K562 (cell line): ENCODE measurements around the gene CRIM1. TPM values are rescaled to one million over a fixed set of nuclear protein-coding genes. Genes with fewer than 3 reads are reported as not detected.

Source experiments
- E2F1 ChIP-seq: sonication (generic); formaldehyde crosslinking; IDR thresholded peaks from 2 replicates; pipeline ENCODE4 v1.8.1; 2023; ENCODE audit warnings: mild to moderate bottlenecking, missing genetic modification reagents, moderate library complexity
- NEUROD1 ChIP-seq: fragments of 150-350 bp; IDR thresholded peaks from 2 replicates; pipeline ENCODE4 v1.6.1; 2014; ENCODE audit warnings: borderline replicate concordance, low read length, low read depth; ENCODE audit not compliant: partially characterized antibody
- RUNX1 ChIP-seq: sonication (generic); IDR thresholded peaks from 2 replicates; pipeline ENCODE4 v1.6.1; 2016; ENCODE audit warnings: antibody characterized with exemption, low read depth
- SPI1 ChIP-seq: IDR thresholded peaks from 2 replicates; pipeline ENCODE4 v1.6.1; 2011; ENCODE audit warnings: low read depth, low read length, control low read depth, borderline replicate concordance
- TSC22D4 ChIP-seq: fragments of 450-650 bp; IDR thresholded peaks from 2 replicates; pipeline ENCODE4 v1.6.1; 2016; ENCODE audit warnings: missing genetic modification characterization, missing biosample characterization, control low read depth
- ZBTB34 ChIP-seq: fragments of 250-450 bp; sonication (Bioruptor Pico); IDR thresholded peaks from 2 replicates; pipeline ENCODE4 v1.8.0; 2021; ENCODE audit warnings: mild to moderate bottlenecking, moderate library complexity
- ZNF318 ChIP-seq, 2 experiments: fragments of 450-650 bp; IDR thresholded peaks; 2 replicates each; pipeline ENCODE4 v1.6.1; 2016; ENCODE audit warnings: mild to moderate bottlenecking in 2 of 2, borderline replicate concordance in 1 of 2, low read depth in 1 of 2, moderate library complexity in 1 of 2
- polyA plus RNA-seq, 8 experiments: library from polyadenylated mRNA; depleted of rRNA in 4 of 8; stranded (reverse) in 5 of 8; unstranded in 3 of 8; fragments of >200 nt; fragmentation: Nextera tagmentation in 2 of 8; fragmentation: Illumina TruSeq in 1 of 8; extraction: Ambion mirVana in 2 of 8; extraction: Trizol in 1 of 8; gene quantifications; 2 replicates each; pipeline versions ENCODE4 v1.2.1 to v1.2.3, GENCODE V29; 2011 to 2014; ENCODE audit warnings: inconsistent platforms in 1 of 8, missing spikeins in 1 of 8
- total RNA-seq, 7 experiments: library from RNA; depleted of rRNA in 6 of 7; stranded (reverse); fragments of >200 nt in 6 of 7; fragmentation: Illumina TruSeq in 2 of 7; extraction: Trizol in 2 of 7; gene quantifications; 2 replicates each; pipeline versions ENCODE4 v1.2.1 to v1.2.3, GENCODE V29; 2011 to 2021; ENCODE audit warnings: low replicate concordance in 1 of 7

The CRIM1 gene
- total and polyA plus RNA-seq, 9 of the 15 experiments (the other 6 are each of a cell fraction or from before 2014, with no cell fraction given) = 0.01 to 0.36 (median 0.06) TPM; not detected in 1

- TF ChIP-seq ZBTB34 (CRISPR knock-in tag) (no peak), RUNX1 (no peak), TSC22D4 (tag) (no peak), SPI1 (no peak), E2F1 (CRISPR knock-in tag) (no peak), NEUROD1 (no peak), ZNF318 (IDR thresholded peaks at IDR 0.05; ENCODE audit: borderline replicate concordance in 1 of 2, low read depth in 1 of 2) (no peak)
Measured at GRCh38 chr2:36415381-36416022, 59.9 kb downstream of the CRIM1 start (continued).
